H9 (cell line): Measurements from ENCODE around the gene NPTN. TPM values are rescaled to one million over a fixed set of nuclear protein-coding genes. Genes with fewer than 3 reads are reported as not detected.
A peak's percentile ranks its signal among the peaks of the same experiment; 100 is the strongest.

Experiments
- DNase-seq: peaks from one replicate; pipeline ENCODE4 v3.0.0-alpha.2; 2017
- H2AFZ ChIP-seq: one replicate; pipeline ENCODE4 v1.6.1; 2013; ENCODE audit warnings: mild to moderate bottlenecking, low read length, control low read depth, moderate library complexity
- H2AK5ac ChIP-seq: 2 replicates; pipeline ENCODE4 v1.6.1; 2013; ENCODE audit warnings: low read length, control low read depth, mixed read lengths; ENCODE audit not compliant: insufficient read length
- H2BK120ac ChIP-seq: one replicate; pipeline ENCODE4 v1.6.1; 2013; ENCODE audit warnings: low read depth, mild to moderate bottlenecking, low read length, control low read depth, inconsistent platforms; ENCODE audit not compliant: poor library complexity, severe bottlenecking
- H2BK12ac ChIP-seq: 2 replicates; pipeline ENCODE4 v1.6.1; 2013; ENCODE audit warnings: low read length, control low read depth, mixed read lengths, low read depth; ENCODE audit not compliant: insufficient read length
- H2BK15ac ChIP-seq: 2 replicates; pipeline ENCODE4 v1.6.1; 2013; ENCODE audit warnings: low read depth, low read length, control low read depth
- H2BK20ac ChIP-seq: one replicate; pipeline ENCODE4 v1.6.1; 2013; ENCODE audit warnings: low read depth, mild to moderate bottlenecking, low read length, control low read depth, inconsistent platforms; ENCODE audit not compliant: poor library complexity, severe bottlenecking
- H2BK5ac ChIP-seq: 2 replicates; pipeline ENCODE4 v1.6.1; 2013; ENCODE audit warnings: low read length, control low read depth, mixed read lengths; ENCODE audit not compliant: insufficient read length
- H3K14ac ChIP-seq: 2 replicates; pipeline ENCODE4 v1.6.1; 2013; ENCODE audit warnings: low read length, control low read depth; ENCODE audit not compliant: insufficient read depth
- H3K18ac ChIP-seq: 2 replicates; pipeline ENCODE4 v1.6.1; 2013; ENCODE audit warnings: low read depth, mild to moderate bottlenecking, mixed read lengths, low read length, control low read depth; ENCODE audit not compliant: insufficient read length
- H3K23ac ChIP-seq: 2 replicates; pipeline ENCODE4 v1.6.1; 2013; ENCODE audit warnings: low read length, control low read depth, mixed read lengths, low read depth; ENCODE audit not compliant: insufficient read length
- H3K23me2 ChIP-seq: 2 replicates; pipeline ENCODE4 v1.6.1; 2013; ENCODE audit warnings: low read depth, mild to moderate bottlenecking, mixed read lengths, low read length, control low read depth; ENCODE audit not compliant: insufficient read length, poor library complexity, severe bottlenecking
- H3K27ac ChIP-seq: 2 replicates; pipeline ENCODE4 v1.5.1; 2013; ENCODE audit warnings: low read length, control low read depth, mixed read lengths, low read depth; ENCODE audit not compliant: insufficient read length
- H3K27me3 ChIP-seq: 2 replicates; pipeline ENCODE4 v1.6.1; 2013; ENCODE audit warnings: low read length, control low read depth, inconsistent platforms; ENCODE audit not compliant: insufficient read depth
- H3K4ac ChIP-seq: 2 replicates; pipeline ENCODE4 v1.6.1; 2013; ENCODE audit warnings: low read depth, mild to moderate bottlenecking, control low read depth, inconsistent platforms, low read length, moderate library complexity
- H3K4me1 ChIP-seq: 2 replicates; pipeline ENCODE4 v1.6.1; 2013; ENCODE audit warnings: low read length, control low read depth, inconsistent platforms; ENCODE audit not compliant: insufficient read depth
- H3K4me2 ChIP-seq: 2 replicates; pipeline ENCODE4 v1.6.1; 2013; ENCODE audit warnings: low read length, control low read depth, mixed read lengths; ENCODE audit not compliant: insufficient read length, insufficient read depth
- H3K56ac ChIP-seq: 2 replicates; pipeline ENCODE4 v1.6.1; 2013; ENCODE audit warnings: low read depth, mild to moderate bottlenecking, mixed read lengths, low read length, control low read depth; ENCODE audit not compliant: insufficient read length
- H3K79me1 ChIP-seq: 2 replicates; pipeline ENCODE4 v1.6.1; 2013; ENCODE audit warnings: low read depth, mild to moderate bottlenecking, moderate library complexity, low read length, control low read depth, inconsistent platforms; ENCODE audit not compliant: insufficient read depth, poor library complexity, severe bottlenecking
- H3K79me2 ChIP-seq: 2 replicates; pipeline ENCODE4 v1.6.1; 2013; ENCODE audit warnings: low read length, control low read depth, inconsistent platforms; ENCODE audit not compliant: insufficient read depth
- H3K9ac ChIP-seq: 2 replicates; pipeline ENCODE4 v1.6.1; 2013; ENCODE audit warnings: low read length, control low read depth, mixed read lengths; ENCODE audit not compliant: insufficient read length; ENCODE audit errors: extremely low read depth
- H3K9me3 ChIP-seq: one replicate; pipeline ENCODE4 v1.6.1; 2013; ENCODE audit warnings: low read depth, low read length, inconsistent platforms; ENCODE audit not compliant: control insufficient read depth
- H3T11ph ChIP-seq: one replicate; pipeline ENCODE4 v1.6.1; 2013; ENCODE audit warnings: mild to moderate bottlenecking, low read length, control low read depth, inconsistent platforms
- H4K20me1 ChIP-seq: one replicate; pipeline ENCODE4 v1.6.1; 2013; ENCODE audit not compliant: control insufficient read depth, insufficient read length, insufficient read depth
- H4K5ac ChIP-seq: 2 replicates; pipeline ENCODE4 v1.6.1; 2013; ENCODE audit warnings: low read depth, mild to moderate bottlenecking, mixed read lengths, low read length, control low read depth; ENCODE audit not compliant: insufficient read length
- H4K8ac ChIP-seq: replicated peaks from 2 replicates; pipeline ENCODE4 v1.6.1; 2013; ENCODE audit warnings: low read length, control low read depth, mixed read lengths, low read depth; ENCODE audit not compliant: insufficient read length
- H4K91ac ChIP-seq: 2 replicates; pipeline ENCODE4 v1.6.1; 2013; ENCODE audit warnings: low read depth, mild to moderate bottlenecking, moderate library complexity, mixed read lengths, low read length, control low read depth; ENCODE audit not compliant: insufficient read length
- H3K27ac Mint-ChIP-seq, 3 experiments: 2 replicates in 2 of 3; 3 replicates in 1 of 3; pipeline ENCODE4 v1.8.0; 2020 to 2021; ENCODE audit warnings: mixed read lengths in 3 of 3, mild to moderate bottlenecking in 1 of 3, moderate library complexity in 1 of 3
- H3K27me3 Mint-ChIP-seq: 2 replicates; pipeline ENCODE4 v1.8.0; 2021; ENCODE audit warnings: low read depth, mild to moderate bottlenecking, moderate library complexity, mixed read lengths
- H3K36me3 Mint-ChIP-seq, 3 experiments: 2 replicates in 2 of 3; 3 replicates in 1 of 3; pipeline ENCODE4 v1.8.0; 2020 to 2021; ENCODE audit warnings: low read depth in 3 of 3, mixed read lengths in 3 of 3; ENCODE audit not compliant: insufficient read depth in 1 of 3
- H3K4me1 Mint-ChIP-seq, 2 experiments: 2 replicates each; pipeline ENCODE4 v1.8.0; 2020; ENCODE audit warnings: mixed read lengths in 2 of 2
- H3K4me3 Mint-ChIP-seq, 2 experiments: 2 replicates in 1 of 2; 3 replicates in 1 of 2; pipeline ENCODE4 v1.8.0; 2020 to 2021; ENCODE audit warnings: mild to moderate bottlenecking in 2 of 2, mixed read lengths in 2 of 2, moderate library complexity in 1 of 2
- H3K9me3 Mint-ChIP-seq, 2 experiments: 2 replicates in 1 of 2; 3 replicates in 1 of 2; pipeline ENCODE4 v1.8.0; 2020; ENCODE audit warnings: mild to moderate bottlenecking in 2 of 2, mixed read lengths in 2 of 2, moderate library complexity in 1 of 2
- WGBS: extraction: QIAGEN DNeasy Blood & Tissue Kit; methylation state at CpG from one replicate; pipeline ENCODE4 v1.1.7; 2013; ENCODE audit warnings: missing lambda C conversion rate, low lambda C conversion rate, mixed read lengths; ENCODE audit not compliant: insufficient read length; ENCODE audit errors: extremely low coverage; 5-methylcytosine and 5-hydroxymethylcytosine counted together
- long read RNA-seq: library from polyadenylated mRNA; unstranded; transcript quantifications from one replicate; pipeline ENCODE4 v2.0.0, GENCODE V29; 2020
- total RNA-seq: library from RNA; stranded (reverse); gene quantifications from 2 replicates; pipeline ENCODE4 v1.2.1, GENCODE V29; 2021
- TF ChIP-seq, protein P1 (sequence below): fragments of 200-600 bp; sonication (generic); conservative IDR thresholded peaks from 3 replicates; pipeline ENCODE4 v1.8.0; 2021; ENCODE audit warnings: antibody characterized with exemption, mild to moderate bottlenecking

NPTN gene
- 89.1 and 90.9 TPM in 2 replicates for total RNA-seq
- long read RNA-seq, transcript NPTN-209 (6 exons, 858 nt) = minor isoform, 7 of 105 reads
- long read RNA-seq, transcript NPTN-202 (8 exons, 2,817 nt) = major isoform, 75 of 105 reads
- long read RNA-seq, partial matches to known transcripts = 12 of 105 reads
- long read RNA-seq, other reads (novel, unspliced or antisense) = 10 of 105 reads

DNA sequence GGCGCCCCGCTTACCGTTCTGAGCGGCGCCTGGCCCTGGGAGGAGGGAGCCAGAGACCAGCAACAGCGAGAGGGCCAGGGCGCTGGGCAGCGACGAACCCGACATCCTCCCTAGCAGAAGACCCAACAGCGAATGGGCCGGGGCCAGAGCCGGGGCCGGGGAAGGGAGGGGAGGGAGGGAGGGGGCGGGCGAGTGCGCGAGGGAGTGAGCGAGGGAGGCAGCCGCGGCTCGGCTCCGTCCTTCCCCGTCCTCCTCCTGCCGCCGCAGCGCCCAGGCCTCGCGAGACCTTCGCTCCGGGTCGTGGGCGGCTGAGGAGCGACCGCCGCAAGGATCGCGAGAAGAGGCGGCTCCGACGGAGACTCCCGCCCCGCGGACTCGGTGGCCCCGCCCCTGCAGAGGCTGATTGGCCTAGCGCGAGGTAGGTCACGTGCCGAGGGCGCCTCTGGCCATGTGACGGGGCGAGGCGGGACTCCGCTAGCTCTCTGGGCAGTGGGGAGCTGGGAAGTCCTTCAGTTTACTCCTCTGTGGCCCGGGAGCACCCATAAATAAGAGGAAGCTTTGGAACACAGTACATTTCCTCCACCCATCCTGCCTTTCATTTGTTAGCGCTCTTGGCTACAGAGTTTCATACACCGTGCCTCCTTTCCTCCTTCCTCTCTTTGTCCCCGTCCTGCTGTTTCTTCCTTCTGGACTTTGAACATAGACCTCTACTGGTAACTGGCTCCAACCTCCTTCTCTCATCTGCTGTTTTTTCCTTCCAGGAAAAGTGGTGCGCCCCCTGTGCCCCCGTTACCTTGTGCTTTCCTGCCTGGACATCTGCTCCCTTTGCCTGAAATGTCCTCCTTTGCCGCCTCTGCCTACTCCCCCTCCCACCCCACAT, at the start of gene NPTN:
Gene NPTN, minus strand, starts transcription at position 279 of the 880 bp plus-strand sequence. Its CDS starts 174 bp downstream, at position 105.
- Histone ChIP-seq H3K79me1 (peaks cover 3% of the 10 kb centered on the region), H3K56ac (no peak within 1 kb of the TSS), H3K4me1 (peaks cover 8% of the 10 kb centered on the region; the same call in 1 of the 2 replicates), H3K27me3 (no peaks in the 10 kb centered on the region), H4K5ac (peak within 1 kb of the TSS; percentile 4), H3K9ac (peak within 1 kb of the TSS; percentile 89), H4K91ac (no peak within 1 kb of the TSS), H2BK20ac (no peak within 1 kb of the TSS), H3K18ac (peak within 1 kb of the TSS; percentile 78), H4K20me1 (no peaks in the 10 kb centered on the region), H3K23me2 (peaks cover 12% of the 10 kb centered on the region), H2BK5ac (no peak within 1 kb of the TSS), H2BK12ac (peak within 1 kb of the TSS; percentile 27), H2AFZ (no peak within 1 kb of the TSS), H3K14ac (peak within 1 kb of the TSS; percentile 79), H3K9me3 (no peaks in the 10 kb centered on the region), H3K23ac (no peak within 1 kb of the TSS), H3K4ac (no peak within 1 kb of the TSS), H2BK15ac (no peak within 1 kb of the TSS), H3K4me2 (peak within 1 kb of the TSS; percentile 92), H3K27ac (peak within 1 kb of the TSS; percentile 19), H2BK120ac (no peak within 1 kb of the TSS), H3T11ph (no peak within 1 kb of the TSS), H3K79me2 (peaks cover 34% of the 10 kb centered on the region; the same call in 1 of the 2 replicates), H2AK5ac (no peak within 1 kb of the TSS), H4K8ac (no peak within 1 kb of the TSS)
- Mint-ChIP-seq H3K27me3 (peaks cover 12% of the 10 kb centered on the region), H3K4me3 (peak within 1 kb of the TSS; percentile 88 to 94), H3K36me3 (no peaks in the 10 kb centered on the region; a peak in 1 of 7 replicates), H3K9me3 (no peaks in the 10 kb centered on the region), H3K4me1 (peaks cover 50 to 55% of the 10 kb centered on the region in 2 experiments), H3K27ac (peak within 1 kb of the TSS; percentile 94 to 98 (median 97))
- DNase-seq = peak; percentile 99
- no CpG with 5 or more reads among the region's 62 CpGs for WGBS
- TF ChIP-seq, protein P1, sequence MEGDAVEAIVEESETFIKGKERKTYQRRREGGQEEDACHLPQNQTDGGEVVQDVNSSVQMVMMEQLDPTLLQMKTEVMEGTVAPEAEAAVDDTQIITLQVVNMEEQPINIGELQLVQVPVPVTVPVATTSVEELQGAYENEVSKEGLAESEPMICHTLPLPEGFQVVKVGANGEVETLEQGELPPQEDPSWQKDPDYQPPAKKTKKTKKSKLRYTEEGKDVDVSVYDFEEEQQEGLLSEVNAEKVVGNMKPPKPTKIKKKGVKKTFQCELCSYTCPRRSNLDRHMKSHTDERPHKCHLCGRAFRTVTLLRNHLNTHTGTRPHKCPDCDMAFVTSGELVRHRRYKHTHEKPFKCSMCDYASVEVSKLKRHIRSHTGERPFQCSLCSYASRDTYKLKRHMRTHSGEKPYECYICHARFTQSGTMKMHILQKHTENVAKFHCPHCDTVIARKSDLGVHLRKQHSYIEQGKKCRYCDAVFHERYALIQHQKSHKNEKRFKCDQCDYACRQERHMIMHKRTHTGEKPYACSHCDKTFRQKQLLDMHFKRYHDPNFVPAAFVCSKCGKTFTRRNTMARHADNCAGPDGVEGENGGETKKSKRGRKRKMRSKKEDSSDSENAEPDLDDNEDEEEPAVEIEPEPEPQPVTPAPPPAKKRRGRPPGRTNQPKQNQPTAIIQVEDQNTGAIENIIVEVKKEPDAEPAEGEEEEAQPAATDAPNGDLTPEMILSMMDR = no peak
